ENCODE results near the gene KRT28.

The KRT28 gene

DNA sequence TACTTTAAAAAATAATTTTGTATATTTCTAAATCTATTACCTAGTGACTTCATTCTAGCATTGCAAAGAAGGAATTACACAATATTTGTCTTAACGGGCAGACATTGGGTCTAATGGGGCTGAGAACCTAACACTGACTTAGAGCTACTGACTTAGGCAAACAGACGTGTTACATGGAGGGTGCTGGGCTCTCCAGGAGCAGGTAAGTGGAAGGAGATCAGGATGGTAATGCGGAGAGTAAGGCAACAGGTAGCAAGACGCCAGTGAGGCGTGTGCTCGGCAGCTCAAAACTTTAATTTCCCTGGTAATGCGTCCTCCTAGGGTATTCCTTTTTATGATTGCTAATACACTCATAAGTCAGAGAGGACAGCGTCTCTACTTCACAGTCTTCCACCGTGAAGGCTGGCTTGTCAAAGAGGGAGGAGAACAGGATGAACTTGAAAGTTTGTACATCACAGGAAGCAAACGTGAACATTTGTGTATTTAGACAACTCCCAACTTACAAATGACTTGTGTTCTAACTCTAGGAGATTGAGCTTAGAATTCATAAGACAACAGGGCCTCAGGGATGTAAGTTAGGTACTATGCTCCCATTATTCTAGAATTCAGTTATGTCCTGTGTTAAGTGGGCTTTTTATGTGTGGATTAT, 4.6 kb downstream of the KRT28 start:
- Mint-ChIP-seq H3K27me3 (ENCODE audit: low read depth, poor library complexity) (peaks cover 27% of the 10 kb centered on the region), H3K4me1 (no peaks in the 10 kb centered on the region)

DNA sequence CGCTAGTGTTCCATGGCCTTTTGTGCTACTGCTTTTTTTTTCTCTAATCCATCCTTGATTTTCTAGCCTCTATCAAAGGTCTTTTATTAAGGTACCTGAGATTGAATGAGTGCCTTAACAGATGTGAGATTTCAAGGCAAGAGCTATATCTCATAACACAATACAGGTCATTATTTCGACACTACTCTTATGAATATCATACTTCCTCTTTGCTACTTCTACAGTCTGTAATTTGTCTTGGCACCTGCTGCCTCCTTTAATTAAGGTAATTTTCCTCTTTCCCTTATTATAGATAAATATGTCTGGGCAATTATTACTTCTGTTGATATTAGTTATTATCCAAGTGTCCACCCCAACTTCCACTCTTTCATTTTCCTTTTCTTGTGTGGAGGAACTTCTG, 5.3 kb downstream of the KRT28 start:
- DNase-seq, result no peak
- Mint-ChIP-seq H3K36me3 (ENCODE audit: low read depth) (no peaks in the 10 kb centered on the region), H3K27me3 (ENCODE audit: low read depth, poor library complexity) (peaks cover 32% of the 10 kb centered on the region), H3K4me1 (no peaks in the 10 kb centered on the region), H3K27ac (no peak overlapping the region), H3K4me3 (no peak overlapping the region), H3K9me3 (no peaks in the 10 kb centered on the region)
- TF ChIP-seq, protein P1, sequence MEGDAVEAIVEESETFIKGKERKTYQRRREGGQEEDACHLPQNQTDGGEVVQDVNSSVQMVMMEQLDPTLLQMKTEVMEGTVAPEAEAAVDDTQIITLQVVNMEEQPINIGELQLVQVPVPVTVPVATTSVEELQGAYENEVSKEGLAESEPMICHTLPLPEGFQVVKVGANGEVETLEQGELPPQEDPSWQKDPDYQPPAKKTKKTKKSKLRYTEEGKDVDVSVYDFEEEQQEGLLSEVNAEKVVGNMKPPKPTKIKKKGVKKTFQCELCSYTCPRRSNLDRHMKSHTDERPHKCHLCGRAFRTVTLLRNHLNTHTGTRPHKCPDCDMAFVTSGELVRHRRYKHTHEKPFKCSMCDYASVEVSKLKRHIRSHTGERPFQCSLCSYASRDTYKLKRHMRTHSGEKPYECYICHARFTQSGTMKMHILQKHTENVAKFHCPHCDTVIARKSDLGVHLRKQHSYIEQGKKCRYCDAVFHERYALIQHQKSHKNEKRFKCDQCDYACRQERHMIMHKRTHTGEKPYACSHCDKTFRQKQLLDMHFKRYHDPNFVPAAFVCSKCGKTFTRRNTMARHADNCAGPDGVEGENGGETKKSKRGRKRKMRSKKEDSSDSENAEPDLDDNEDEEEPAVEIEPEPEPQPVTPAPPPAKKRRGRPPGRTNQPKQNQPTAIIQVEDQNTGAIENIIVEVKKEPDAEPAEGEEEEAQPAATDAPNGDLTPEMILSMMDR (IDR thresholded peaks at IDR 0.05), result no peak

More for the DNA sequence above, 4.6 kb downstream of the KRT28 start:
- Mint-ChIP-seq H3K27ac (no peak overlapping the region), H3K36me3 (ENCODE audit: low read depth) (no peaks in the 10 kb centered on the region), H3K4me3 (no peak overlapping the region), H3K9me3 (no peaks in the 10 kb centered on the region)
- TF ChIP-seq, protein P1 (IDR thresholded peaks at IDR 0.05), result no peak
- DNase-seq, result no peak

DNA sequence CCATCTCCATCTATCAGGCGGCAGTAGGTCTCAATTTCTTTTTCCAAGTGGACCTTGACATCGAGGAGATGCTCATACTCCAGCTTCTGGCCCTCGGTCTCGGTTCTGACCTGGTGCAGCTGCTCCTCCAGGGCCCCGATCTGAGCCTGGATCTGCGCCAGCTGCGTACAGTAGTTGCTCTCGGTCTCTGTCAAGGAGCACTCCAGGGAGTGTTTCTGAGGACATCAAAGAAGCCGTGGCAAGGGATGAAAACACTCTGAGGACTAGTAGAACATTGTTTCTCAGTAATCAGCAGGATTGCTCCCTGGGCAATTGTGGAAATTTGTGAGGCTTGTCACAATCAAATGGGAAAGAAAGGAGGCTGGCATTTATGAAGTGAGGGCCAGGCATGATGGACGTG, 5.9 kb downstream of the KRT28 start:
- Mint-ChIP-seq H3K9me3 (no peaks in the 10 kb centered on the region), H3K4me1 (peaks cover 2% of the 10 kb centered on the region), H3K36me3 (ENCODE audit: low read depth) (no peaks in the 10 kb centered on the region), H3K4me3 (no peak overlapping the region), H3K27ac (no peak overlapping the region), H3K27me3 (ENCODE audit: low read depth, poor library complexity) (peaks cover 34% of the 10 kb centered on the region)
- DNase-seq, result no peak
- TF ChIP-seq, protein P1 (IDR thresholded peaks at IDR 0.05), result no peak

DNA sequence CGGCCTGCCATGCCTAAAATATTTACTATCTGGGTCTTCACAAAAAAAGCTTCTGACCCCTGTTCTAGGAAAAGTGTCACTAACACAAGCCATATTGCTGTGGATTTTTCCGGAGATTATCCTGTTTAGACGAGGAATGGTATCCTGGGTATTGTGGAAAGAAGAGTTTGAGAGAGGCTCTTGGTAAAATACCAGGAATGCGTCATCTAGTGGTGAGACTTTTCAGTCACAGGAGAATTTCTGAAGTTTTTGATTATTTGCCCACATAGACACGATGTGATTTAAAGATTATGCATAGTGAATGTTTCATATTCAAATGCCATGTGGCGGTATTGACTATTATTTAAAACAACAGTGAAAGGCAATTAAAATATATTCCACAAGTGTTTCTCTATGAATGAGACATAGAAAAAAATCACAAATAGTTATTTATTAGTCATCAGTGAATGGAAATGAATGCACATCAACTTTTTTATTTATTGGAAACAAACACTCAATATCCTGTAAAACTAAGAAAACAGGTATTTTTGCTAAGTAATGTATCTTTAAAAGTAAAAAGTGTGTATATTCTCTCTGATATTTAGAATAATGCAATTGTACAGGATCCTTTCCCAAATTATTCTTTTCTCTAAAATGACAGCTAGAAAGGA, 7.8 kb downstream of the KRT28 start:
- no peak overlapping the region for H3K27ac Mint-ChIP-seq
- peaks cover 5% of the 10 kb centered on the region for H3K4me1 Mint-ChIP-seq
- TF ChIP-seq, protein P1 (IDR thresholded peaks at IDR 0.05), result peak; percentile 66
- no peak for DNase-seq
- peaks cover 25% of the 10 kb centered on the region for H3K27me3 Mint-ChIP-seq (ENCODE audit: low read depth, poor library complexity)
- H3K9me3 Mint-ChIP-seq, result no peaks in the 10 kb centered on the region
- H3K36me3 Mint-ChIP-seq (ENCODE audit: low read depth), result no peaks in the 10 kb centered on the region
- no peak overlapping the region for H3K4me3 Mint-ChIP-seq

DNA sequence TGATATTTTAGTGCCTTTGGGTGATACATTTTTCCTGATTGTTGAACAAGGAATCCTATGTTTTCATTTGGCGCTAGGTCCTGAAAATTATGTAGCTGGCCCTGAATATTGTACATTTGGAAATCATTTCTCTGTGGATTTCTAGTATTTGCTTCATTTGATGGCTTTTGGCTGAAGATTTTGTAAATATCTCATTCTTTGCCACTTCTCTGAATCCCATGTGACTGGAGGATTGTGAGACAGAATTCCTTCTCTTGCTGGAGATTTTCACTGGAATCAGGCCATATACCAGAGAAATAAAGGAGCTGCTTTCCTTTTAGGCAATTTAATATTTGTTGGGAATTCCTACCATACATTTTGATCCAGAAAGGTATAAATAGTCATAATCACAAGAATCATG, 8.6 kb downstream of the KRT28 start:
- H3K36me3 Mint-ChIP-seq (ENCODE audit: low read depth), result no peaks in the 10 kb centered on the region
- no peaks in the 10 kb centered on the region for H3K9me3 Mint-ChIP-seq
- H3K27ac Mint-ChIP-seq, result no peak overlapping the region
- peaks cover 5% of the 10 kb centered on the region for H3K4me1 Mint-ChIP-seq
- TF ChIP-seq, protein P1 (IDR thresholded peaks at IDR 0.05), result no peak
- no peak overlapping the region for H3K4me3 Mint-ChIP-seq
- DNase-seq, result no peak
- peaks cover 19% of the 10 kb centered on the region for H3K27me3 Mint-ChIP-seq (ENCODE audit: low read depth, poor library complexity)

DNA sequence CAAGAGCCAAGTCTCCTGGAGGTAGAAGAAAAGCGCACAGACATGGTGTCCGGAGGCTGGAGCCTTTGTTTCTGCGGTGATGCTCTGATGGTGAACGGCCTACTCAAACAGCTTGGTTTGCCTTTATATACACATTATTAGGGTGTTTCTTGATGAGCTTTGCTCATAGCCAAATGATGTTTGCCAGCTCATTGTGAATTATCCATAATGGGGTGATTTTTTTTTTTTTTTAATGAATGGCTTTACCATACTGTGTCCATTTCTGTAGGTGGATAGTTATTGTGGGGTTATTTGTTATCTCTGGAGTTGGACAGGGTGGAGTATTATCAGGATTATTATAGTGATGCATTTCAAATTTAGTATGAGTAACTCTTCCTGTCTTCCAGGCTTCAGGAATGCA, 17.3 kb downstream of the KRT28 start, which contains the start of gene KRT27:
Gene KRT27 (minus strand): TSS at position 101 of the 400 bp plus-strand sequence. CDS start 57 bp downstream, at position 44.
- TF ChIP-seq, protein P1 (IDR thresholded peaks at IDR 0.05), result no peak
- no peaks in the 10 kb centered on the region for H3K4me1 Mint-ChIP-seq
- DNase-seq, result no peak
- H3K27ac Mint-ChIP-seq, result no peak within 1 kb of the TSS
- H3K27me3 Mint-ChIP-seq (ENCODE audit: low read depth, poor library complexity), result peaks cover 22% of the 10 kb centered on the region
- H3K36me3 Mint-ChIP-seq (ENCODE audit: low read depth), result no peaks in the 10 kb centered on the region
- H3K4me3 Mint-ChIP-seq, result no peak within 1 kb of the TSS
- H3K9me3 Mint-ChIP-seq, result no peaks in the 10 kb centered on the region
